Left lung (tissue), 10 donors: ENCODE measurements around the gene CNOT2. TPM values are rescaled to one million over a fixed set of nuclear protein-coding genes. Genes with fewer than 3 reads are reported as not detected.

Experiments used
- ATAC-seq: fragments of 200-7000 bp; cut with Tn5 transposase; one replicate; pipeline ENCODE4 v1.9.1; 2020; ENCODE audit warnings: moderate library complexity
- DNase-seq, 4 donors: peaks; one replicate each; pipeline ENCODE4 v3.0.0-alpha.2; 2013 to 2020
- H3K27ac ChIP-seq, 2 donors: fragments of 200-600 bp; sonication (generic) in 1 of 2; one replicate each; pipeline versions ENCODE4 v1.5.0 to v1.8.0; 2020 to 2021
- H3K27me3 ChIP-seq, 2 donors: fragments of 200-600 bp; sonication (generic) in 1 of 2; one replicate each; pipeline versions ENCODE4 v1.5.0 to v1.8.0; 2020 to 2021
- H3K36me3 ChIP-seq, 2 donors: fragments of 200-600 bp; sonication (generic) in 1 of 2; one replicate each; pipeline versions ENCODE4 v1.5.0 to v1.8.0; 2020 to 2021
- H3K4me1 ChIP-seq, 2 donors: fragments of 200-600 bp; one replicate each; pipeline ENCODE4 v1.8.0; 2021
- H3K4me3 ChIP-seq, 2 donors: fragments of 200-600 bp; sonication (generic) in 1 of 2; one replicate each; pipeline versions ENCODE4 v1.5.0 to v1.8.0; 2020 to 2021; ENCODE audit warnings: mild to moderate bottlenecking in 1 of 2
- H3K9me3 ChIP-seq, 2 donors: fragments of 200-600 bp; sonication (generic) in 1 of 2; one replicate each; pipeline versions ENCODE4 v1.5.0 to v1.8.0; 2020 to 2021
- intact Hi-C, 2 donors: fragments of 100-400 bp; cut with DNase I; formaldehyde crosslinking; loops; one replicate each; pipeline versions ENCODE4 v1.11.2 to v1.14.2; 2022
- polyA plus RNA-seq, 6 donors: library from polyadenylated mRNA; unstranded; fragments of 120-200 nt; gene quantifications; one replicate each; pipeline ENCODE4 v1.2.1, GENCODE V29; 2013; ENCODE audit not compliant: insufficient read length in 6 of 6
- total RNA-seq, 2 donors: library from RNA; stranded (reverse); fragmentation: NEBNext Ultra II Directional; extraction: Animal tissue kit (Norgen Biotek cat#: 25700); gene quantifications; one replicate each; pipeline ENCODE4 v1.2.1, GENCODE V29; 2021
- TF ChIP-seq, protein P1 (sequence below), 2 donors: fragments of 200-600 bp; sonication (generic) in 1 of 2; IDR thresholded peaks; one replicate each; pipeline versions ENCODE4 v1.5.0 to v1.8.0; 2021; ENCODE audit warnings: antibody characterized with exemption in 2 of 2
- donor health status: DM: no; HTN: yes; CAD: no.
- donor health status: DM: no; HTN: no; CAD: no.

Gene CNOT2
- total and polyA plus RNA-seq, 8 donors = 52.3 to 161 (median 135) TPM

DNA sequence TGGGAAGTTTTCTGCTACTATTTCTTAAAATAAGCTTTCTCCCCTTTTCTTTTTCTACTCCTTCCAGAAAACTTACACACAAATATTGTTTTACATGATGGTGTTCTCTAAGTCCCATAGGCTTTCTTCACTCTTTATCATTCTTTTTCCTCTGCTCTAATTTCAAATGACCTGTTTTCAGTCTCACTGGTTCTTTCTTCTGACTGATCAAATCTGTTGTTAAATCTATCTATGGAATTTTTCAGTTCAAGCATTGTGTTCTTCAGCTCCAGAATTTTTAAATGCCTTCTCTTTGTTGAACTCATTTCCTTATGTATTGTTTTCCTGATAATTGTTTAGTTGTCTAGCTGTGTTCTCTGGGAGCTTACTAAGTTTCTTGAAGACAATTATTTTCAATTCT, 29.5 kb upstream of the CNOT2 start:
- DNase-seq (no peak), ATAC-seq (no peak)
- no peaks in the 10 kb centered on the region for H3K4me1 ChIP-seq

DNA sequence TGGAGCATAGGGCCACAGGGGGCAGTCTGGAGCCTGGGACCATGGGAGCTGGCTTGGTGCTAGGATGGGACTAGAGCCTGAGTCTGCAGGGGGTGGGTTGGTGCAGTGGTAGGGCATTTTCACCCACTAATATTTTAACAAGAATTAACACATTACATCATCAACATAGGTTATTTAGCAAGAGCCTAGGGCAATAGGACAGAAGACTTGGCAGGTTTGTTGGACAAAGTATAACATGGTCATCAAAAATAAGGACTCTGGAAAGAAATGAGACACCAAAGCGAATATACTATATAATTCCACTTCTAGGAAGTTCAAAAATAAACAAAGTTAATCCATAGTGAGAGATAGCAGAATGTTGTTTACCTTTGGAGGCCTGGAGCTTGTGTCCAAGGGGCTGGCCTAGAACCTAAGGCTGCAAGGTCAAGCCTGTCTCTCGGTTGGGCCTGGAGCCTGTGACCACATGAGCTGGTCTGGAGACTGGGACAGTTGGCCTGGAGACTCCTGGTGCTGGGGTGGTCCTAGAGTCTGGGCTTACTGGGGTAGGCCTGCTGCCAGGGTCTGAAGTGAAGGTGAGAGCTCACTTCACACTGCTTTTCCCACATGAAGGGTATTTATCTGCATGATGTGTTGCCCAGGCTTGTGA, 28.1 kb upstream of the CNOT2 start:
- ATAC-seq (no peak), DNase-seq (no peak)
- TF ChIP-seq, protein P1, sequence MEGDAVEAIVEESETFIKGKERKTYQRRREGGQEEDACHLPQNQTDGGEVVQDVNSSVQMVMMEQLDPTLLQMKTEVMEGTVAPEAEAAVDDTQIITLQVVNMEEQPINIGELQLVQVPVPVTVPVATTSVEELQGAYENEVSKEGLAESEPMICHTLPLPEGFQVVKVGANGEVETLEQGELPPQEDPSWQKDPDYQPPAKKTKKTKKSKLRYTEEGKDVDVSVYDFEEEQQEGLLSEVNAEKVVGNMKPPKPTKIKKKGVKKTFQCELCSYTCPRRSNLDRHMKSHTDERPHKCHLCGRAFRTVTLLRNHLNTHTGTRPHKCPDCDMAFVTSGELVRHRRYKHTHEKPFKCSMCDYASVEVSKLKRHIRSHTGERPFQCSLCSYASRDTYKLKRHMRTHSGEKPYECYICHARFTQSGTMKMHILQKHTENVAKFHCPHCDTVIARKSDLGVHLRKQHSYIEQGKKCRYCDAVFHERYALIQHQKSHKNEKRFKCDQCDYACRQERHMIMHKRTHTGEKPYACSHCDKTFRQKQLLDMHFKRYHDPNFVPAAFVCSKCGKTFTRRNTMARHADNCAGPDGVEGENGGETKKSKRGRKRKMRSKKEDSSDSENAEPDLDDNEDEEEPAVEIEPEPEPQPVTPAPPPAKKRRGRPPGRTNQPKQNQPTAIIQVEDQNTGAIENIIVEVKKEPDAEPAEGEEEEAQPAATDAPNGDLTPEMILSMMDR (IDR thresholded peaks at IDR 0.05) = no peak
- Histone ChIP-seq H3K27ac (no peak overlapping the region), H3K4me3 (no peak overlapping the region), H3K36me3 (no peaks in the 10 kb centered on the region), H3K9me3 (peaks cover 6 to 38% of the 10 kb centered on the region in 2 donors), H3K4me1 (no peaks in the 10 kb centered on the region), H3K27me3 (no peaks in the 10 kb centered on the region)
- intact Hi-C loops = no loop called here

More for the DNA sequence above, 29.5 kb upstream of the CNOT2 start:
- TF ChIP-seq, protein P1 (IDR thresholded peaks at IDR 0.05) = no peak
- intact Hi-C loops = no loop called here
- Histone ChIP-seq H3K27me3 (no peaks in the 10 kb centered on the region), H3K27ac (no peak overlapping the region), H3K36me3 (no peaks in the 10 kb centered on the region), H3K4me3 (no peak overlapping the region), H3K9me3 (peaks cover 6 to 51% of the 10 kb centered on the region in 2 donors)

DNA sequence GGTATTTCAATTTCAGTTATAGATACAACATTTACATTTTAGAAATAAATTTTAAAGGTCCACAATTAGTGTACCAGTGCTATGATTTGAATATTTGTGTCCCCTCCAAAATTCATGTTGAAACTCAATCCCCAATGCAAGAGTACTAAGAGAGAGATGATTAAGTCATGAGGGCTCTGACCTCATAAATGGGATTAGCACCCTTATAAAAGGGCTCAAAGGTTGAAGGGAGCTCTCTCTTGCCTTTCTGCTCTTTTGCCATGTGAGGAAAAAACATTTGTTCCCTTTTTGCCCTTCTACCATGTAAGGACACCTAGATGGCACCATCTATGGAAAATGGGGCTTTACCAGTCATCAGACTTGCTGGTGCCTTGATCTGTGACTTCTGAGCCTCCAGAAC, 25.8 kb upstream of the CNOT2 start:
- Histone ChIP-seq H3K36me3 (no peaks in the 10 kb centered on the region), H3K4me3 (no peak overlapping the region), H3K9me3 (peaks cover 6 to 29% of the 10 kb centered on the region in 2 donors), H3K4me1 (no peaks in the 10 kb centered on the region), H3K27me3 (no peaks in the 10 kb centered on the region), H3K27ac (no peak overlapping the region)
- TF ChIP-seq, protein P1 (IDR thresholded peaks at IDR 0.05) = no peak
- intact Hi-C loops = no loop called here
- ATAC-seq (no peak), DNase-seq (no peak)

DNA sequence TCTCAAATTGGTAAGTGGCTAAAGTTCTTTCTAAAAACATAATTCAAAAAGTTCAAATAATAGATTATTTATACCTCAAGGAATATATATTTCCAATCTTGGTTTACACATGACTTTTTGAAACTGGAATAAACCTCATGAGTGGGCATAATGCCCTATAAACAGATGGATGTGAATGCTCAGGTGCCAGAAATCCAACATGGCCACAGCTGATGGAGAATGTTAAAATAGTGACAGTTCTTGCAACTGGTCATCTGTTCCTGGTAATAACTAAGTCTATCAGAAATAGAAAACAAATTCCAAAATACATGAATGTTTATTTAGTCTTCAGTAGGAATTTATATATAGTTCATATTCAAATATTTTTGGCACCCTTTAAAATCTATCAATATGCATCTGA, 21.6 kb upstream of the CNOT2 start:
- no peaks in the 10 kb centered on the region for H3K36me3 ChIP-seq
- no peaks in the 10 kb centered on the region for H3K4me1 ChIP-seq
- H3K27me3 ChIP-seq = no peaks in the 10 kb centered on the region
- intact Hi-C loops = no loop called here
- TF ChIP-seq, protein P1 (IDR thresholded peaks at IDR 0.05) = no peak
- H3K9me3 ChIP-seq = no peaks in the 10 kb centered on the region
- DNase-seq (no peak), ATAC-seq (no peak)
- H3K27ac ChIP-seq = no peak overlapping the region
- H3K4me3 ChIP-seq = no peak overlapping the region

DNA sequence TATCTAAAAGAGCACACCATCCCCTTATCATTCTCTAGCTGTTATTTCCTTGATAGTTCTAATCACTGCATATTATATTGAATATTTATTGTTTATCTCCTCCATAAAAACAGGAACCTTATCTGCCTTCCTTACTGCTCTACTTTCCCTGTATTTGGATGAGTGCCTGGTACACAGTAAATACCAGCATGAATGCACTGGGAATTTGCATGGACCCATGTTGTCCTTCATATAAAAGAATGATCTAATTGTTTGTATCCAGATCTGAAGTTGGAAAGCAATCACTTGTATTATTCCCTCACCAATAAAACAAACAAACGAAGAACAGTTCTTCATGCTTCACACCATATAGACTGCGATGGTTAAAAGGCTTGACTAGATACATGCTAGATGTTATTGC, 15.3 kb upstream of the CNOT2 start:
- Histone ChIP-seq H3K4me1 (no peaks in the 10 kb centered on the region), H3K4me3 (no peak overlapping the region), H3K36me3 (no peaks in the 10 kb centered on the region), H3K9me3 (no peaks in the 10 kb centered on the region), H3K27me3 (no peaks in the 10 kb centered on the region), H3K27ac (no peak overlapping the region)
- TF ChIP-seq, protein P1 (IDR thresholded peaks at IDR 0.05) = no peak
- DNase-seq (no peak), ATAC-seq (no peak)
- intact Hi-C loops = no loop called here
